Transverse colon (tissue), 4 donors: ENCODE results near the gene C11orf91.

Experiments
- CTCF ChIP-seq, 5 experiments: fragments of 200-600 bp in 3 of 5; fragments of 450-650 bp in 2 of 5; sonication (generic) in 3 of 5; IDR thresholded peaks; 1 replicate in 2 of 5; 2 replicates in 3 of 5; pipeline ENCODE4 v1.5.1; 2016 to 2017; ENCODE audit warnings: antibody characterized with exemption in 5 of 5, inconsistent platforms in 3 of 5, mild to moderate bottlenecking in 2 of 5, moderate library complexity in 1 of 5
- EP300 ChIP-seq: sonication (generic); formaldehyde crosslinking; IDR thresholded peaks from one replicate; pipeline ENCODE4 v1.6.1; 2017; ENCODE audit warnings: antibody characterized with exemption, low read depth
- POLR2A ChIP-seq: fragments of 450-650 bp; IDR thresholded peaks from one replicate; pipeline ENCODE4 v1.6.1; 2016; ENCODE audit warnings: antibody characterized with exemption, mild to moderate bottlenecking, moderate library complexity
- POLR2AphosphoS5 ChIP-seq, 3 donors: sonication (generic); formaldehyde crosslinking; IDR thresholded peaks; one replicate each; pipeline ENCODE4 v1.6.1; 2016; ENCODE audit warnings: antibody characterized with exemption in 3 of 3

GRCh38 chr11:33658195-33658900 is 42.3 kb downstream of the C11orf91 start:
- no peak for TF ChIP-seq EP300
- TF ChIP-seq CTCF (IDR thresholded peaks at IDR 0.05), result no peak
- no peak for TF ChIP-seq POLR2A
- no peak for TF ChIP-seq POLR2AphosphoS5 (IDR thresholded peaks at IDR 0.05)
